Measurements from ENCODE around the gene CABP1. TPM values are rescaled to one million over a fixed set of nuclear protein-coding genes. Genes with fewer than 3 reads are reported as not detected.
A peak's percentile ranks its signal among the peaks of the same experiment; 100 is the strongest.

CABP1 gene
- total and polyA plus RNA-seq, 10 of the 15 experiments (the other 5 are each of a cell fraction or from before 2014, with no cell fraction given), result 0.16 to 2.4 (median 0.80) TPM; not detected in 2

GRCh38 chr12:120592121-120593049 is 48.0 kb upstream of the CABP1 start:
- in situ Hi-C loops (cut with MboI) (no loop called here), intact Hi-C loops (cut with micrococcal nuclease; ENCODE audit: unreplicated experiment) (no loop called here)
- BruUV-seq (replicated peaks), result no TSS peak
- no peak overlapping the region for H2AFZ ChIP-seq (ENCODE audit: control insufficient read depth, low read depth, low read length)
- no peaks in the 10 kb centered on the region for H3K4me1 ChIP-seq (ENCODE audit: control insufficient read depth, insufficient read depth, low read length)
- 46% methylated on average over 8 of the region's 8 CpGs for WGBS (ENCODE audit: insufficient coverage, insufficient replicate concordance, low lambda C conversion rate, missing lambda C conversion rate)
- H3K9ac ChIP-seq (ENCODE audit: control insufficient read depth, insufficient read depth, low read length), result no peak overlapping the region
- SMC1A ChIA-PET (ENCODE audit: uncharacterized antibody, unreplicated experiment), result interaction anchor here (1.5 kb wide), 1 partner anchor 10 kb away, joined by 4 read pairs; no protein-coding TSS in a partner anchor
- H4K20me1 ChIP-seq (ENCODE audit: control insufficient read depth, insufficient read depth), result no peaks in the 10 kb centered on the region
- CTCF ChIA-PET, result interaction anchor here (1.4 kb wide), 1 partner anchor 11 kb away, joined by 6 read pairs; the partner anchor contains the start of gene POP5
- no peak overlapping the region for H3K4me3 ChIP-seq
- H3K9me3 ChIP-seq (replicated peaks; ENCODE audit: control insufficient read depth, insufficient read depth, low read length), result no peaks in the 10 kb centered on the region
- no peak overlapping the region for H3K4me2 ChIP-seq (ENCODE audit: control insufficient read depth, insufficient read depth)
- no peaks in the 10 kb centered on the region; a peak in 1 of 4 replicates for H3K27me3 ChIP-seq (replicated peaks in 1 of 2; ENCODE audit: control insufficient read depth in 2 of 2, insufficient read depth in 2 of 2, low read length in 1 of 2)
- DNase-seq (ENCODE audit: low read depth, low spot score) (no peak), FAIRE-seq (no peak), ATAC-seq (no peak)
- no peaks in the 10 kb centered on the region for H3K36me3 ChIP-seq (ENCODE audit: control insufficient read depth in 2 of 2, insufficient read depth in 2 of 2, low read length in 1 of 2)
- RAD21 ChIA-PET (ENCODE audit: unreplicated experiment), result no interaction called here
- POLR2A ChIA-PET, result interaction anchor here (0.6 kb wide), 1 partner anchor 11 kb away, joined by 4 read pairs; the partner anchor contains the start of gene POP5
- H3K79me2 ChIP-seq (ENCODE audit: control insufficient read depth, insufficient read depth, low read length), result no peaks in the 10 kb centered on the region
- H3K27ac ChIP-seq (ENCODE audit: control insufficient read depth, insufficient read depth), result no peak overlapping the region
- TF ChIP-seq YY1 (IDR thresholded peaks at IDR 0.05; ENCODE audit: low read depth, low read length), result no peak
- TF ChIP-seq RELA (IDR thresholded peaks at IDR 0.05; ENCODE audit: borderline replicate concordance, partially characterized antibody), result no peak
- no peak for TF ChIP-seq SPI1 (IDR thresholded peaks at IDR 0.05; ENCODE audit: borderline replicate concordance, insufficient read depth, low read depth, low read length)
- no peak for TF ChIP-seq SUZ12 (IDR thresholded peaks at IDR 0.05; ENCODE audit: unreplicated experiment)
- TF ChIP-seq ASH2L (IDR thresholded peaks at IDR 0.05; ENCODE audit: borderline replicate concordance, low read depth), result no peak
- TF ChIP-seq ATF2 (IDR thresholded peaks at IDR 0.05; ENCODE audit: low read length), result no peak
- TF ChIP-seq CREB1 (IDR thresholded peaks at IDR 0.05; ENCODE audit: low read depth), result no peak
- TF ChIP-seq, protein P1, sequence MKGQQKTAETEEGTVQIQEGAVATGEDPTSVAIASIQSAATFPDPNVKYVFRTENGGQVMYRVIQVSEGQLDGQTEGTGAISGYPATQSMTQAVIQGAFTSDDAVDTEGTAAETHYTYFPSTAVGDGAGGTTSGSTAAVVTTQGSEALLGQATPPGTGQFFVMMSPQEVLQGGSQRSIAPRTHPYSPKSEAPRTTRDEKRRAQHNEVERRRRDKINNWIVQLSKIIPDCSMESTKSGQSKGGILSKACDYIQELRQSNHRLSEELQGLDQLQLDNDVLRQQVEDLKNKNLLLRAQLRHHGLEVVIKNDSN (IDR thresholded peaks at IDR 0.05; ENCODE audit: borderline replicate concordance, extremely low read length, insufficient read depth, low read depth, low read length), result peak; percentile 14
